ENCODE measurements around the gene PAK4.
"Not testable (repeated sequence)": the region's sequence is repeated elsewhere in the genome, so short reads cannot be mapped to it uniquely, and the experiment has no call there.

Gene PAK4

DNA sequence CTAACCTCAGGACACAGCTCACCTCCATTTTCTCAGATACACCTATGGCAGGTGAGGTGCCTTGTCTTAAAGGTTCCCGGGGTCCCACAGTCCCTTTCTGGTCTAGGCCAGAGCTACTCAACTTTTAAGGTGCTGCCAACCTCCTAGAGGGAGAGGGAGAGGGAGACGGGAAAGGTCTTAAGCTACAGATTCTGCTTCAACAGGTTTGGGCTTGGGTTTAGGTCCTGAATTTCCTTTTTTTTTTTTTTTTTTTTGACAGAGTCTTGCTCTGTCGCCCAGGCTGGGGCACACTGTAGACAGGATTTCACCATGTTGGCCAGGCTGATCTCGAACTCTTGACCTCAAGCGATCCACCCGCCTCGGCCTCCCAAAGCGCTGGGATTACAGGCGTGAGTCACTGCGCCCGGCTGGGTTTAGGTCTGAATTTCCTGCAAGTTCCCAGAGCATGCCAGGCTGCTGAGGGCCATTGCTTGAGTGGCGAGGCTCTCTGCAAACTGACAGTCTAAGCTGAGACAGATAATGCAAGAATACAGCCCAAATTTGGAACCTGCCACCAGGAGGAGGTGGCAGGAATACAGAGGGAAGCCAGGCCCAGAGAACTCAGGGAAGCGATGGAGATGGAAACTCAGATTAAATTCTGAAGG is 86.3 kb downstream of the PAK4 start:
- H3K4me3 ChIP-seq (ENCODE audit: insufficient read length, low read depth), result no peak overlapping the region
- H3K4me1 ChIP-seq (ENCODE audit: insufficient read depth, insufficient read length), result no peaks in the 10 kb centered on the region
- H3K9me3 ChIP-seq (ENCODE audit: insufficient read depth, low read length), result peaks cover 5% of the 10 kb centered on the region; the same call in 1 of the 2 replicates
- no peak for DNase-seq (ENCODE audit: low read depth, low spot score)
- TF ChIP-seq YY1 (IDR thresholded peaks at IDR 0.05; ENCODE audit: insufficient read depth, insufficient read length) (no peak), SUZ12 (IDR thresholded peaks at IDR 0.05; ENCODE audit: extremely low read depth, insufficient read depth, insufficient read length) (no peak), ZNF274 (IDR thresholded peaks at IDR 0.05; ENCODE audit: low read depth, low read length) (no peak)
- no peaks in the 10 kb centered on the region for H3K36me3 ChIP-seq (ENCODE audit: insufficient read depth, insufficient read length, low read length)
- H3K9ac ChIP-seq (ENCODE audit: insufficient read length, low read depth), result no peak overlapping the region
- H3K27me3 ChIP-seq (ENCODE audit: insufficient read depth, insufficient read length), result no peaks in the 10 kb centered on the region

DNA sequence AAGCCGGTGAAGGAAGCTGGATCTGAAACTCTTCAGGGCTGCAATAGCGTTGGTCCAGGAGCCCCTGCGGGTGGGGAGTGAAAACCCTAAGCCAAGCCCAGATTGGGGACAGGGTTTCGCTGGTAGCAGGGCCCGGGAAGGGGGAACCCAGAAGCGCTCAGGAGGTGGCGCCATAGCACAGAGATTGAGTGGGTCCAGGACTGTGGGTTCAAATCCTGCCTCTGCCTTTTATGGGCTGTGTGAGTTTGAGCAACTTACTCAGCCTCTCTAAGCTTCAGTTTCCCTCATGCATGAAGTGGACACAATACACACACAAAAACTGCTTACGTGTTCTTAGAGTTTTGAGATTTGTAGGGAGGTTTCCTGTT is 86.8 kb downstream of the PAK4 start:
- Histone ChIP-seq H3K4me1 (ENCODE audit: insufficient read depth, insufficient read length) (no peaks in the 10 kb centered on the region), H3K9ac (ENCODE audit: insufficient read length, low read depth) (no peak overlapping the region), H3K4me3 (ENCODE audit: insufficient read length, low read depth) (no peak overlapping the region), H3K27me3 (ENCODE audit: insufficient read depth, insufficient read length) (no peaks in the 10 kb centered on the region), H3K36me3 (ENCODE audit: insufficient read depth, insufficient read length, low read length) (no peaks in the 10 kb centered on the region), H3K9me3 (ENCODE audit: insufficient read depth, low read length) (peaks cover 5% of the 10 kb centered on the region; the same call in 1 of the 2 replicates)
- TF ChIP-seq SUZ12 (IDR thresholded peaks at IDR 0.05; ENCODE audit: extremely low read depth, insufficient read depth, insufficient read length) (no peak), ZNF274 (IDR thresholded peaks at IDR 0.05; ENCODE audit: low read depth, low read length) (no peak), YY1 (IDR thresholded peaks at IDR 0.05; ENCODE audit: insufficient read depth, insufficient read length) (no peak)
- peak; percentile 32 for DNase-seq (ENCODE audit: low read depth, low spot score)

- not testable (repeated sequence) for H3K9ac ChIP-seq (ENCODE audit: insufficient read length, low read depth)
Observed at GRCh38 chr19:39215323-39215722, 89.7 kb downstream of the PAK4 start.

GRCh38 chr19:39217094-39217493 is 91.5 kb downstream of the PAK4 start:
- no peak for TF ChIP-seq YY1 (IDR thresholded peaks at IDR 0.05; ENCODE audit: insufficient read depth, insufficient read length)
- Histone ChIP-seq H3K9me3 (ENCODE audit: insufficient read depth, low read length) (peaks cover 5% of the 10 kb centered on the region; the same call in 1 of the 2 replicates), H3K9ac (ENCODE audit: insufficient read length, low read depth) (no peak overlapping the region), H3K4me3 (ENCODE audit: insufficient read length, low read depth) (no peak overlapping the region), H3K27me3 (ENCODE audit: insufficient read depth, insufficient read length) (peaks cover 11% of the 10 kb centered on the region), H3K36me3 (ENCODE audit: insufficient read depth, insufficient read length, low read length) (no peaks in the 10 kb centered on the region), H3K4me1 (ENCODE audit: insufficient read depth, insufficient read length) (no peaks in the 10 kb centered on the region)
- no peak for DNase-seq (ENCODE audit: low read depth, low spot score)

More at GRCh38 chr19:39215323-39215722, 89.7 kb downstream of the PAK4 start:
- not testable (repeated sequence) for H3K4me3 ChIP-seq (ENCODE audit: insufficient read length, low read depth); H3K36me3 ChIP-seq (ENCODE audit: insufficient read depth, insufficient read length, low read length); H3K4me1 ChIP-seq (ENCODE audit: insufficient read depth, insufficient read length); H3K27me3 ChIP-seq (ENCODE audit: insufficient read depth, insufficient read length); DNase-seq (ENCODE audit: low read depth, low spot score); H3K9me3 ChIP-seq (ENCODE audit: insufficient read depth, low read length)

DNA sequence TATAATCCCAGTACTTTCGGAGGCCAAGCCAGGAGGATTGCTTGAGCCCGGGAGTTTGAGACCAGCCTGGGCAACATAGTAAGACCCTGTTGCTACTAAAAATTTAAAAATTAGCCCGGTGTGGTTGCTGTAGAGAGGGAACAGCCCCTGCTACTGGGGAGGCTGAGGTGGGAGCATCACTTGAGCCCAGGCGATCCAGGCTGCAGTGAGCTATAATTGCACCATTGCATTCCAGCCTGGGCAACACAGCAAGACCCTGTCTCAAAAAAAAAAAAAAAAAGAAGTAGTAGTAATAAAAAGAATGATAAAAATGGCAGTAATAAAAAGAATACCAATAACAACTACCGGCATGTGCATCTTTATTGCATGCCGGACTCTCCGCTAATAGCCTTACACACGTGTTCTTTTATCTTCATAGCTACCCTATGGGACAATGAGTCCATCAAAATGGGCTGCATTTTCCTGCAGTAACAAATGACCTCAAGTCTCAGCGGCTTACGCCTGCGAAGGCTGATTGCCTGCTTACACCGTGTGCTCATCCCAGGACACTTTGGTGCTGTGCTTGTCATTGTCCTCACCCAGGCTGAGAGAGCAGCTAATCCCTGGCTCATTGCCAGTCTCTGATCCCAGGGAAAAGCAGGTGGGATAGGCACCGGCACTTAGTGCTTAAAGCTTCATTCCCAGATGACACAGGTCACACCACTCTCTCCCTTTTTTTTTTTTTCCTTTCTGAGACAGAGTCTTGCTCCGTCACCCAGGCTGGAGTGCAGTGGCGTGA is 92.8 kb downstream of the PAK4 start:
- Histone ChIP-seq H3K9ac (ENCODE audit: insufficient read length, low read depth) (no peak overlapping the region), H3K27me3 (ENCODE audit: insufficient read depth, insufficient read length) (peaks cover 14% of the 10 kb centered on the region), H3K4me1 (ENCODE audit: insufficient read depth, insufficient read length) (no peaks in the 10 kb centered on the region), H3K9me3 (ENCODE audit: insufficient read depth, low read length) (peaks cover 5% of the 10 kb centered on the region; the same call in 1 of the 2 replicates), H3K36me3 (ENCODE audit: insufficient read depth, insufficient read length, low read length) (no peaks in the 10 kb centered on the region), H3K4me3 (ENCODE audit: insufficient read length, low read depth) (no peak overlapping the region)
- TF ChIP-seq ZNF274 (IDR thresholded peaks at IDR 0.05; ENCODE audit: low read depth, low read length), result no peak
- TF ChIP-seq YY1 (IDR thresholded peaks at IDR 0.05; ENCODE audit: insufficient read depth, insufficient read length), result no peak
- no peak for TF ChIP-seq SUZ12 (IDR thresholded peaks at IDR 0.05; ENCODE audit: extremely low read depth, insufficient read depth, insufficient read length)
- DNase-seq (ENCODE audit: low read depth, low spot score), result no peak

DNA sequence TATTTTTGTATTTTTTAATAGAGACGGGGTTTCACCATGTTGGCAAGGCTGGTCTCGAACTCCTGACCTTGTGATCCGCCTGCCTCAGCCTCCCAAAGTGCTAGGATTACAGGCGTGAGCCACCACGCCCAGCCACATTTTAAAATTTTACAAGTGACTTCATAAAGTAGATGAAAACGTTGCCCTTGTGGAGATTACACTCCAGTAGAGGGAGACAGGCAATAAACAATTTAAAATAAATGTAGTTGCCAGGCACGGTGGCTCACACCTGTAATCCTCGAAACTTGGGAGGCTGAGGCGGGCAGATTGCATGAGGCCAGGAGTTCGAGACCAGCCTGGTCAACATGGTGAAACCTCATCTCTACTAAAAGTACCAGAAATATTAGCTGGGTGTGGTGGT is 93.5 kb downstream of the PAK4 start:
- not testable (repeated sequence) for H3K4me3 ChIP-seq (ENCODE audit: insufficient read length, low read depth); DNase-seq (ENCODE audit: low read depth, low spot score); H3K4me1 ChIP-seq (ENCODE audit: insufficient read depth, insufficient read length); H3K36me3 ChIP-seq (ENCODE audit: insufficient read depth, insufficient read length, low read length); H3K9me3 ChIP-seq (ENCODE audit: insufficient read depth, low read length); H3K9ac ChIP-seq (ENCODE audit: insufficient read length, low read depth)
- H3K27me3 ChIP-seq (ENCODE audit: insufficient read depth, insufficient read length), result peaks cover 14% of the 10 kb centered on the region

DNA sequence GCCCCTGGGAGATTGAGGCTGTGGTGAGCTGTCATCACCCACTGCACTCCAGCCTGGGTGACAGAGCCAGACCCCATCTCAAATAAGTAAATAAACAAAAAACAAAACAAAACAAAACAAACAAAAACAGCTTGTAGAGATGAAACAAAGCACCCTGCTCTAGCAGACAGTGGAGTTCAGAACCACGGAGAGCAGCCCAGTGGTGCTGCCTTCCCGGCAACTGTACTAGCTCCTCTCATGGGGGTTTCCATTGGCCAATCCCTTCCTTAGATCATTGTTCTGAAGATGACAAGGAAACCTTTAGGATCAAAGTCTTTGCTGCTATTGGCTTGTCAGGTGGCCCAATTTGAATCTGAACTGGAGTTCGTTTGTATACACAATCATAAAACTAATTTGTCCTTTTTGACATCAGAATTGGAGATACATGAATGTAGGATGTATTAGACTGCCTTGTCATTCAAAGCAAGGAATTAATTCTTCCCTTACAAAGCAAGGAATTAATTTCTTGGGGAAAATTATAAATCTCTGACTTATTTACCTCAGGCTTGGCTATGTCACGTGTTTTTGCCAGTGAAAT is 98.2 kb downstream of the PAK4 start:
- H3K4me3 ChIP-seq (ENCODE audit: insufficient read length, low read depth), result no peak overlapping the region
- no peak for DNase-seq (ENCODE audit: low read depth, low spot score)
- peaks cover 14% of the 10 kb centered on the region for H3K27me3 ChIP-seq (ENCODE audit: insufficient read depth, insufficient read length)
- H3K9me3 ChIP-seq (ENCODE audit: insufficient read depth, low read length), result no peaks in the 10 kb centered on the region
- no peaks in the 10 kb centered on the region for H3K4me1 ChIP-seq (ENCODE audit: insufficient read depth, insufficient read length)
- H3K9ac ChIP-seq (ENCODE audit: insufficient read length, low read depth), result no peak overlapping the region
- TF ChIP-seq SUZ12 (IDR thresholded peaks at IDR 0.05; ENCODE audit: extremely low read depth, insufficient read depth, insufficient read length) (no peak), ZNF274 (IDR thresholded peaks at IDR 0.05; ENCODE audit: low read depth, low read length) (no peak), YY1 (IDR thresholded peaks at IDR 0.05; ENCODE audit: insufficient read depth, insufficient read length) (no peak)
- H3K36me3 ChIP-seq (ENCODE audit: insufficient read depth, insufficient read length, low read length), result no peaks in the 10 kb centered on the region
